AG10803 (cell line): ENCODE measurements around the gene KRT80.

Source experiments
- DNase-seq: peaks from one replicate; pipeline ENCODE4 v3.0.0; 2010; ENCODE audit warnings: low read depth
- H3K4me3 ChIP-seq: 2 replicates; pipeline ENCODE4 v1.5.1; 2011; ENCODE audit warnings: mild to moderate bottlenecking, low read length, control low read depth
- CTCF ChIP-seq: conservative IDR thresholded peaks from 2 replicates; pipeline ENCODE4 v1.5.1; 2011; ENCODE audit warnings: mild to moderate bottlenecking, low read length, control low read depth, inconsistent platforms

KRT80 gene

DNA sequence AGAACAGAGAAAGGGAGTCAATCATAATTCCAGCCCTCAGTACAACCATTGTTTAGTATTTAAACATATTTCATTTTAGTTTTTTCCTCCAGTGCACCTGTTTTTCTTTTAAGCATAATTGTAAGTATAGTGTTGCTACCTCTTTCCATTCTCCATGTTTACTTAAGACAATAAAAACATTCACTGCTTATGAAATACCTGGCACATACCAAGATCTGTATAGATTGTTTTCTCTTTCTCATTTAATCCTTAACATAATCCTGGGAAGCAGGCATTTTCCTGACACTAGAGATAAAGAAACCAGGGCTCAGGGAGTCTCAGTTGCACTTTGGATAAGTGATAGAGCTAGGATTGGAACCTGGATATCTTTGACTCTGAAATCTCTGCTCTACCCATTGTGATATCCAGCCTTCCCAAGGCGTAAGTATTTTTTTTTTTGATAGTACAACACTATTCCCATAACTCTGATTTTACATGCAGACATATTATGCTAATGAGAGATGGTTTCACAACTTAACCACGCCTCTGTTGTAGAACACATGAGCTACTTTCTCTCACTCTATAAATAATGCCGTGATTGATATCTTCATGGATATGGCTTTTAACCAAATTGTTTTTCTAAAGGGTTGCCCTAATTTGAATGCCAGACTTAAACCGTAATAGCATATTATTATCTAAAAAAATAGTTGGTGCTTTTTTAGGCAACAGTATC is 29.4 kb upstream of the KRT80 start:
- no peak overlapping the region for H3K4me3 ChIP-seq
- TF ChIP-seq CTCF: no peak
- no peak for DNase-seq

DNA sequence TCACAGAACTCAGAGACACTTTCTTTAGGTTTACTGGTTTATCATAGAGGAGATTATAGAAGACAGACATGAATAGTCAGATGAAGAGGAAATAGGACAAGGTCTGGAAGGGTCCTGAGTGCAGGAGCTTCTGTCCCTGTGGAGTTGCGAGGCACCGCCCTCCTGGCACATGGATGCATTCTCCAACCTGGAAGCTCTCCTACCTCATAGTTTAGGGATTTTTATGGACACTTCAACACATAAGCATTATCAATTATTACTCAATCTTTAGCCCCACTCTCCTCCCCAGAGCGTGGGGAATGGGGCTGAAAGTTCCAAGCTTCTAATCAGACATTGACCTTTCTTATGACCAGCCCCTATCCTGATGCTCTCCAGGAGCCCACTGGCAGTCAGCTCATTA is 28.7 kb upstream of the KRT80 start:
- TF ChIP-seq CTCF: no peak
- DNase-seq: no peak
- no peak overlapping the region for H3K4me3 ChIP-seq

DNA sequence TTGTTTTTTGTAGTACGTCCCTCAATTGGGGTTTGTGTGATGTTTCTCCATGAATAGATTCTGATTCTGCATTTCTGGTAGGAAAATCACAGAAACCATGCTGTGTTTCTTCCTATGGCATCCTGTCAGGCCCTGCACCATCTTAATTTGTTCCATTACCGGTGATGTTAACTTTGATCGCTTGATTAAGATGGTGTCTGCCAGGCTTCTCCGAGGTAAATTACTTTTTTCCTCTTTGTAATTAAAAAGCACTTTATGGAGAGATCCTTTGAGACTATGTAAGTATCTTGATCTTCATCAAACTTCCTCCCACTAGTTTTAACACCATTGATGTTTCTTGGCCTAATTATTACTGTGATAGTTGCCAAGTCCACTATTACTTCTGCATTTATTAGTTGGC is 26.2 kb upstream of the KRT80 start:
- DNase-seq: no peak
- no peak overlapping the region for H3K4me3 ChIP-seq
- TF ChIP-seq CTCF: no peak

GRCh38 chr12:52217223-52217622 is 25.4 kb upstream of the KRT80 start:
- TF ChIP-seq CTCF: no peak
- no peak for DNase-seq
- no peak overlapping the region for H3K4me3 ChIP-seq

- TF ChIP-seq CTCF: no peak
- no peak overlapping the region for H3K4me3 ChIP-seq
- no peak for DNase-seq
Measured at GRCh38 chr12:52216807-52217206, 25.0 kb upstream of the KRT80 start.

DNA sequence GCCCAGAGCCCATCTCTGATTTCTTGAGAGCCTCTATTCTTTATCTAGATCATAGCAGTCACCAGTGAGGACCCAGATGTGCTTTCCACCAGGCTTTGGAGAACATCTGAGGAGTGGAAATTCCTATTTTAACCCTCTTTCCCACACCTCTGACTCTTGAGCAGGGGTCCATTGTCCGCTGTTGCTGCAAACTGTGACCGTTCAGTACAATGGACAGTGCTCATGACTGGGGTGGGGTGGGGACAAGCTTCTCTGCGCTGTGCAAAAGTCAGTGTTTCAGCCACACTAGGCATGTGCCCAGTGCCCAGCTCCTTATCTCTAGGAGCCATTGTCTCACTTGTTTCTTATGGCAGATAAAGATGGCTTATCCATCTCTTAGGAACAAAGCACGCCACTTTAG is 24.3 kb upstream of the KRT80 start:
- H3K4me3 ChIP-seq: no peak overlapping the region
- DNase-seq: no peak
- TF ChIP-seq CTCF: no peak

DNA sequence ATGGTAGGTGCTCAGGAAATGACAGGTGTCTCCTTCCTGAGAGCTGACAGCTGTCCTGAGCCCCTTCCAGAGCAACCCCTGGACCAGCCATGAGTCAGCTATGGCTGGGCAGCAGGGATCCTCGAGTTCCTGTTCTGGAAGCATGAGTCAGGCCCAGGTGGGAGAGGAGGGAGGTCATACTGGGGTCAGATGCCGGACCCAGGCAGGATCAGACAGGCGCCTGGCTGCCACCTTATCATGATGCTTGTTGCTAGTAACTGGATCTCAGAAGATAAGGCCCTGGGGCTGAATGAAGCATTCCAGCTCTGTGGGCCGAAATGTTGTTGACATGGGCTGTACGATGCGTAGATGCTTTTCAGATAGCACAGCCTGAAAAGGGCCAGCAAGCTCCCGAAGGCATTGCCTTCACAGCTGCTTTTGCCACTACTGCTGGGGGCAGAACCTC is 23.8 kb upstream of the KRT80 start:
- no peak for TF ChIP-seq CTCF
- H3K4me3 ChIP-seq: no peak overlapping the region
- DNase-seq: no peak
